H1 (cell line): ENCODE results near the gene BCKDHA. TPM values are rescaled to one million over a fixed set of nuclear protein-coding genes. Genes with fewer than 3 reads are reported as not detected.

Experiments
- CTCF ChIA-PET: fragments of 300-600 bp; sonication (Branson Sonifier 250); formaldehyde crosslinking; loops from one replicate; lab custom pipeline; 2021; ENCODE audit not compliant: partially characterized antibody; lab: Charles Lee
- POLR2A ChIA-PET: fragments of 300-600 bp; sonication (Branson Sonifier 250); formaldehyde crosslinking; loops from one replicate; lab custom pipeline; 2021; ENCODE audit warnings: inconsistent platforms; ENCODE audit not compliant: partially characterized antibody; lab: Charles Lee
- DNase-seq, 2 experiments: peaks; one replicate each; pipeline versions ENCODE4 v3.0.0 to v3.0.0-alpha.2; 2010 to 2022; ENCODE audit warnings: low spot score in 2 of 2, low read depth in 1 of 2, mixed read lengths in 1 of 2
- FAIRE-seq: peaks from 2 replicates; lab custom pipeline; 2011; peaks lifted over from hg19 to GRCh38; lab: Jason Lieb, UNC
- H2AFZ ChIP-seq: 2 replicates; pipeline ENCODE4 v1.8.1; 2012; ENCODE audit warnings: low read length, inconsistent platforms
- H2AK5ac ChIP-seq: 2 replicates; pipeline ENCODE4 v1.6.1; 2013; ENCODE audit warnings: low read depth, low read length
- H2BK120ac ChIP-seq: replicated peaks from 2 replicates; pipeline ENCODE3; 2013; ENCODE audit warnings: low read depth, low read length, inconsistent platforms
- H2BK12ac ChIP-seq: 2 replicates; pipeline ENCODE4 v1.6.1; 2013; ENCODE audit warnings: low read depth, low read length
- H2BK15ac ChIP-seq: 2 replicates; pipeline ENCODE4 v1.6.1; 2013; ENCODE audit warnings: low read length
- H2BK20ac ChIP-seq: 2 replicates; pipeline ENCODE4 v1.6.1; 2013; ENCODE audit warnings: low read length
- H2BK5ac ChIP-seq: 2 replicates; pipeline ENCODE4 v1.6.1; 2013; ENCODE audit warnings: low read depth, low read length
- H3K14ac ChIP-seq: 2 replicates; pipeline ENCODE4 v1.6.1; 2013; ENCODE audit warnings: inconsistent platforms; ENCODE audit not compliant: insufficient read length
- H3K18ac ChIP-seq: 2 replicates; pipeline ENCODE4 v1.6.1; 2013; ENCODE audit warnings: low read length; ENCODE audit errors: extremely low read depth
- H3K23ac ChIP-seq: 2 replicates; pipeline ENCODE4 v1.6.1; 2013; ENCODE audit warnings: inconsistent platforms; ENCODE audit not compliant: insufficient read length
- H3K23me2 ChIP-seq: 2 replicates; pipeline ENCODE4 v1.6.1; 2013; ENCODE audit warnings: low read depth, low read length
- H3K27ac ChIP-seq: 2 replicates; pipeline ENCODE4 v1.6.1; 2011; ENCODE audit warnings: low read depth, low read length, inconsistent platforms
- H3K27me3 ChIP-seq, 4 experiments: replicated peaks in 1 of 4; 1 replicate in 1 of 4; 2 replicates in 3 of 4; pipeline versions ENCODE4 v1.6.1 to v1.8.1; 2011 to 2013; ENCODE audit warnings: low read length in 3 of 4, mild to moderate bottlenecking in 3 of 4, inconsistent platforms in 2 of 4, mixed read lengths in 2 of 4, moderate library complexity in 1 of 4; ENCODE audit not compliant: control insufficient read depth in 3 of 4, insufficient read depth in 3 of 4; ENCODE audit errors: extremely low read depth in 1 of 4
- H3K36me3 ChIP-seq, 4 experiments: 2 replicates each; pipeline versions ENCODE4 v1.6.1 to v1.8.1; 2011 to 2013; ENCODE audit warnings: mild to moderate bottlenecking in 4 of 4, low read length in 3 of 4, moderate library complexity in 2 of 4, control low read depth in 1 of 4, inconsistent platforms in 1 of 4; ENCODE audit not compliant: insufficient read depth in 4 of 4, control insufficient read depth in 2 of 4
- H3K4ac ChIP-seq: replicated peaks from 2 replicates; pipeline ENCODE3; 2013; ENCODE audit warnings: low read length, low read depth, mixed read lengths, inconsistent platforms; ENCODE audit not compliant: insufficient read length
- H3K4me1 ChIP-seq, 4 experiments: replicated peaks in 1 of 4; 1 replicate in 1 of 4; 2 replicates in 3 of 4; pipeline versions ENCODE4 v1.6.1 to v1.8.1; 2011 to 2013; ENCODE audit warnings: low read length in 3 of 4, inconsistent platforms in 2 of 4, mixed read lengths in 1 of 4; ENCODE audit not compliant: insufficient read depth in 4 of 4, control insufficient read depth in 3 of 4
- H3K4me2 ChIP-seq, 2 experiments: 2 replicates each; pipeline versions ENCODE4 v1.6.1 to v1.8.1; 2011 to 2013; ENCODE audit warnings: low read depth in 2 of 2, low read length in 2 of 2, control low read depth in 1 of 2, inconsistent platforms in 1 of 2, mild to moderate bottlenecking in 1 of 2; ENCODE audit not compliant: insufficient read depth in 1 of 2
- H3K4me3 ChIP-seq, 4 experiments: fragments of 200-600, 300-600 bp in 1 of 4; sonication (generic), shearing (Covaris generic), sonication (Bioruptor Twin) in 1 of 4; 2 replicates each; pipeline versions ENCODE4 v1.5.1 to v1.8.1; 2011 to 2016; ENCODE audit warnings: low read length in 4 of 4, low read depth in 3 of 4, control low read depth in 2 of 4, inconsistent platforms in 2 of 4, mild to moderate bottlenecking in 2 of 4, mixed read lengths in 1 of 4, moderate library complexity in 1 of 4; ENCODE audit not compliant: insufficient read depth in 2 of 4; ENCODE audit errors: extremely low read depth in 1 of 4
- H3K56ac ChIP-seq: replicated peaks from 2 replicates; pipeline ENCODE3; 2013; ENCODE audit warnings: low read depth, mild to moderate bottlenecking, mixed read lengths, low read length, inconsistent platforms; ENCODE audit not compliant: insufficient read length
- H3K79me1 ChIP-seq: 2 replicates; pipeline ENCODE4 v1.6.1; 2013; ENCODE audit warnings: low read depth, low read length, control low read depth
- H3K79me2 ChIP-seq, 2 experiments: 2 replicates each; pipeline versions ENCODE4 v1.6.1 to v1.8.1; 2012 to 2013; ENCODE audit warnings: low read length in 2 of 2, mild to moderate bottlenecking in 2 of 2, inconsistent platforms in 1 of 2; ENCODE audit not compliant: insufficient read depth in 2 of 2, control insufficient read depth in 1 of 2
- H3K9ac ChIP-seq, 4 experiments: replicated peaks in 1 of 4; 1 replicate in 1 of 4; 2 replicates in 3 of 4; pipeline versions ENCODE4 v1.6.1 to v1.8.1; 2011 to 2013; ENCODE audit warnings: low read depth in 3 of 4, low read length in 3 of 4, control low read depth in 2 of 4, mild to moderate bottlenecking in 2 of 4, moderate library complexity in 2 of 4, inconsistent platforms in 1 of 4; ENCODE audit errors: extremely low read depth in 1 of 4
- H3K9me3 ChIP-seq, 2 experiments: 2 replicates each; pipeline versions ENCODE4 v1.6.1 to v1.8.1; 2012 to 2013; ENCODE audit warnings: mild to moderate bottlenecking in 2 of 2, moderate library complexity in 2 of 2, control low read depth in 1 of 2, inconsistent platforms in 1 of 2, low read depth in 1 of 2, low read length in 1 of 2, mixed read lengths in 1 of 2; ENCODE audit not compliant: insufficient read depth in 2 of 2
- H4K20me1 ChIP-seq, 2 experiments: replicated peaks in 1 of 2; 2 replicates each; pipeline versions ENCODE3 to v1.8.1; 2011 to 2013; ENCODE audit warnings: inconsistent platforms in 2 of 2, low read length in 2 of 2, mild to moderate bottlenecking in 1 of 2; ENCODE audit not compliant: insufficient read depth in 2 of 2, control insufficient read depth in 1 of 2
- H4K5ac ChIP-seq: 2 replicates; pipeline ENCODE4 v1.6.1; 2013; ENCODE audit warnings: low read length, low read depth, mixed read lengths, inconsistent platforms; ENCODE audit not compliant: insufficient read length
- H4K8ac ChIP-seq: 2 replicates; pipeline ENCODE4 v1.8.0; 2013; ENCODE audit warnings: mild to moderate bottlenecking, moderate library complexity, low read length, inconsistent platforms; ENCODE audit not compliant: insufficient read depth; ENCODE audit errors: extremely low read depth
- H4K91ac ChIP-seq: replicated peaks from 2 replicates; pipeline ENCODE3; 2013; ENCODE audit warnings: low read length, mixed read lengths, inconsistent platforms; ENCODE audit not compliant: insufficient read length
- ASH2L ChIP-seq: fragments of 200-600, 300-600 bp; sonication (generic); IDR thresholded peaks from one replicate; pipeline ENCODE4 v1.7.1; 2017; ENCODE audit warnings: low read length
- CEBPB ChIP-seq: IDR thresholded peaks from 2 replicates; pipeline ENCODE4 v1.6.1; 2012; ENCODE audit warnings: low read depth, low read length
- CTBP2 ChIP-seq: IDR thresholded peaks from 2 replicates; pipeline ENCODE4 v1.7.0; 2011; ENCODE audit warnings: borderline replicate concordance, mild to moderate bottlenecking, moderate library complexity, mixed read lengths, low read length; ENCODE audit not compliant: insufficient read depth, insufficient read length
- GABPA ChIP-seq: IDR thresholded peaks from 2 replicates; pipeline ENCODE4 v1.6.1; 2011; ENCODE audit warnings: mild to moderate bottlenecking, low read length, moderate library complexity, borderline replicate concordance; ENCODE audit not compliant: insufficient read depth
- RFX5 ChIP-seq: IDR thresholded peaks from 2 replicates; pipeline ENCODE4 v1.6.1; 2011; ENCODE audit warnings: low read depth, low read length, improper control_type of control experiment, borderline replicate concordance
- RNF2 ChIP-seq: fragments of 200-900, 300-1000 bp; sonication (generic); IDR thresholded peaks from 2 replicates; pipeline ENCODE4 v1.7.1; 2016; ENCODE audit warnings: borderline replicate concordance, low read depth, mild to moderate bottlenecking, antibody characterized with exemption, low read length; ENCODE audit not compliant: poor library complexity, severe bottlenecking; ENCODE audit errors: missing control alignments
- SP2 ChIP-seq: IDR thresholded peaks from 2 replicates; pipeline ENCODE4 v1.6.1; 2012; ENCODE audit warnings: mild to moderate bottlenecking, low read length, inconsistent platforms
- SUZ12 ChIP-seq: fragments of 200-600 bp; sonication (generic); IDR thresholded peaks from 2 replicates; pipeline ENCODE4 v1.6.1; 2012; ENCODE audit warnings: mild to moderate bottlenecking, inconsistent platforms, low read length, moderate library complexity, mixed read lengths
- TAF1 ChIP-seq: IDR thresholded peaks from 2 replicates; pipeline ENCODE4 v1.6.1; 2011; ENCODE audit warnings: mild to moderate bottlenecking, low read depth, low read length
- whole genome bisulfite sequencing, 2 experiments: shearing (Covaris generic) in 1 of 2; methylation state at CpG; one replicate each; pipeline versions ENCODE4 v1.1.6 to v1.1.7; 2013 to 2015; ENCODE audit warnings: low lambda C conversion rate in 2 of 2, mixed read lengths in 2 of 2, inconsistent platforms in 1 of 2, low coverage in 1 of 2, missing lambda C conversion rate in 1 of 2; ENCODE audit not compliant: insufficient replicate concordance in 2 of 2, insufficient coverage in 1 of 2, insufficient read length in 1 of 2; ENCODE audit errors: extremely low coverage in 1 of 2, missing lambda C conversion rate in 1 of 2; 5-methylcytosine and 5-hydroxymethylcytosine counted together
- polyA plus RNA-seq, 7 experiments: library from polyadenylated mRNA; depleted of rRNA in 3 of 7; stranded (reverse) in 5 of 7; unstranded in 2 of 7; fragments of >200 nt in 5 of 7; fragments of 200-250 nt in 2 of 7; gene quantifications; 1 replicate in 5 of 7; 2 replicates in 1 of 7; 4 replicates in 1 of 7; pipeline versions ENCODE4 v1.2.1 to v1.2.3, GENCODE V29; 2011 to 2013; ENCODE audit warnings: missing spikeins in 2 of 7, mixed read lengths in 2 of 7
- total RNA-seq: library from RNA; stranded (reverse); fragmentation: NEBNext Ultra II Directional; extraction: Animal tissue kit (Norgen Biotek cat#: 25700); gene quantifications from 2 replicates; pipeline ENCODE4 v1.2.1, GENCODE V29; 2021
- TF ChIP-seq, protein P1 (sequence below): IDR thresholded peaks from 2 replicates; pipeline ENCODE4 v1.6.1; 2011; ENCODE audit warnings: low read depth, mild to moderate bottlenecking, low read length; ENCODE audit not compliant: insufficient read depth

Gene BCKDHA
- total and polyA plus RNA-seq, 2 of the 8 experiments (the other 6 are each of a cell fraction or from before 2014, with no cell fraction given) = 14.2 to 69.6 TPM

GRCh38 chr19:41398050-41398418, 416 bp downstream of the BCKDHA start:
- Histone ChIP-seq H2BK120ac (no peak overlapping the region), H3K4me1 (peaks cover 0 to 5% (median 0%) of the 10 kb centered on the region in 4 experiments; a peak in 5 of 7 replicates), H3K27me3 (no peaks in the 10 kb centered on the region), H3K23ac (no peak overlapping the region), H2BK12ac (no peak overlapping the region), H3K4me3 (peak overlapping the region; percentile 85 to 99 (median 98)), H2AK5ac (no peak overlapping the region), H3K79me1 (peaks cover 10% of the 10 kb centered on the region; the same call in 1 of the 2 replicates), H2AFZ (peak overlapping the region; percentile 63), H4K20me1 (peaks cover 0 to under 1% of the 10 kb centered on the region in 2 experiments), H3K9me3 (no peaks in the 10 kb centered on the region), H2BK15ac (no peak overlapping the region), H4K5ac (no peak overlapping the region), H3K9ac (peak overlapping the region; percentile 80 to 96 (median 86)), H4K91ac (no peak overlapping the region), H2BK5ac (peak overlapping the region; percentile 95; the same call in 1 of the 2 replicates), H3K4ac (no peak overlapping the region), H3K56ac (no peak overlapping the region), H3K27ac (peak overlapping the region; percentile 96), H4K8ac (no peak overlapping the region), H3K18ac (no peak overlapping the region), H3K36me3 (no peaks in the 10 kb centered on the region), H3K14ac (no peak overlapping the region), H2BK20ac (no peak overlapping the region), H3K23me2 (peaks cover 4% of the 10 kb centered on the region), H3K79me2 (peaks cover 0 to 33% of the 10 kb centered on the region in 2 experiments; a peak in 2 of 4 replicates), H3K4me2 (peak overlapping the region; percentile 77 to 90)
- TF ChIP-seq CEBPB (no peak), SP2 (no peak), SUZ12 (no peak), RFX5 (no peak), ASH2L (no peak), TAF1 (no peak), GABPA (no peak), RNF2 (no peak), CTBP2 (no peak)
- TF ChIP-seq, protein P1, sequence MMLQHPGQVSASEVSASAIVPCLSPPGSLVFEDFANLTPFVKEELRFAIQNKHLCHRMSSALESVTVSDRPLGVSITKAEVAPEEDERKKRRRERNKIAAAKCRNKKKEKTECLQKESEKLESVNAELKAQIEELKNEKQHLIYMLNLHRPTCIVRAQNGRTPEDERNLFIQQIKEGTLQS = no peak
- WGBS, 2 experiments = 3% methylated on average over 5 of the region's 5 CpGs; no CpG with 5 or more reads in 1 of the 2 experiments
- CTCF ChIA-PET = interaction anchor here (1.2 kb wide), 1 partner anchor 45 kb away, joined by 3 read pairs; no protein-coding TSS in a partner anchor
- DNase-seq = no peak
- no peak for FAIRE-seq
- POLR2A ChIA-PET = interaction anchor here (0.5 to 2.0 kb wide), 5 partner anchors 10 to 42 kb away, joined by 3 to 10 read pairs (median 7); partner anchors contain the start of genes B3GNT8 and DMAC2
